GM18870 (cell line): ENCODE data around the gene CADPS.

ENCODE experiments used
- ATAC-seq: cut with Tn5 transposase; IDR thresholded peaks from one replicate; pipeline ENCODE4 v1.9.1; 2021; ENCODE audit warnings: moderate library complexity; ENCODE audit not compliant: unreplicated experiment

Gene CADPS

GRCh38 chr3:62757045-62757444 lies 118.2 kb downstream of the CADPS start:
- ATAC-seq = no peak

GRCh38 chr3:62755285-62755684 lies 119.9 kb downstream of the CADPS start:
- ATAC-seq = no peak

- no peak for ATAC-seq
Measured at GRCh38 chr3:62749657-62750056, 125.6 kb downstream of the CADPS start.

DNA sequence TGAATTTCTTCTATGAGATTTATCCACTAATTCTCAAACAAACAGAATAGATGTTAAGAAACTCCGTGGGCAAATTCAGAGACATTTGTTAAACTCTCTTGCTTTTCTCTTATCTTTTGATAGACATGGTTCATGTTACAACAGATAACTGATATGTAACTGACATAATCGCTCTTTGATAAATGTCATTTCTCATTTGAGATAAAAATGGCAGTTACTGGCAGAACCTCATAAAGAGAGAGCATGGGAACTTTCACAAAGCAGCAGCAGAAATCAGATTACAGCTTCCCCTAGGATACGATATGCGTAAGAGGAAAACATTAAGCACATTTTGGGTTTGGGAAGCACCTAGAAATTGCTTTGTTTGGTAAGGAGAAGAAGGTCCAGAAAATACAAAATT lies 126.1 kb downstream of the CADPS start:
- ATAC-seq = no peak

DNA sequence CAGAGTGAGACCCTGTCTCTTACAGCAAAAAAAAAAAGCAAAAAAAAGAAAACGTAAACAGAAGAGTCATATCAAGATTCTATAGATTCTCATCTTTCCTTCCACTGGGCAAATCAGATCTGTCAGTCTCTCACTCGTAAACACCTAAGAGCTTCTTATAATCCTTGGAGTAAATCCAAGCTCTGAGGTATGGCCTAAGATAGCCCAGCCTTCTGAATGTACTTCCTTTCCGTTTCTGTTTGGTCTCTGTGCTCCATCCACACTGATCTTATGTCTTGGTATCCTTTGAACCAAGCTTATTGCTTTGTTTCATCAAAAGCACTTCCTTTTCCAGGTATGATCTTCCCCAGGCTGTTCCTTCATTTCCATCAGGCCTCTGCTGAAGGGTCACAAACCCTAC lies 137.8 kb downstream of the CADPS start:
- no peak for ATAC-seq

- no peak for ATAC-seq
Measured at GRCh38 chr3:62735510-62735909, 139.7 kb downstream of the CADPS start.

DNA sequence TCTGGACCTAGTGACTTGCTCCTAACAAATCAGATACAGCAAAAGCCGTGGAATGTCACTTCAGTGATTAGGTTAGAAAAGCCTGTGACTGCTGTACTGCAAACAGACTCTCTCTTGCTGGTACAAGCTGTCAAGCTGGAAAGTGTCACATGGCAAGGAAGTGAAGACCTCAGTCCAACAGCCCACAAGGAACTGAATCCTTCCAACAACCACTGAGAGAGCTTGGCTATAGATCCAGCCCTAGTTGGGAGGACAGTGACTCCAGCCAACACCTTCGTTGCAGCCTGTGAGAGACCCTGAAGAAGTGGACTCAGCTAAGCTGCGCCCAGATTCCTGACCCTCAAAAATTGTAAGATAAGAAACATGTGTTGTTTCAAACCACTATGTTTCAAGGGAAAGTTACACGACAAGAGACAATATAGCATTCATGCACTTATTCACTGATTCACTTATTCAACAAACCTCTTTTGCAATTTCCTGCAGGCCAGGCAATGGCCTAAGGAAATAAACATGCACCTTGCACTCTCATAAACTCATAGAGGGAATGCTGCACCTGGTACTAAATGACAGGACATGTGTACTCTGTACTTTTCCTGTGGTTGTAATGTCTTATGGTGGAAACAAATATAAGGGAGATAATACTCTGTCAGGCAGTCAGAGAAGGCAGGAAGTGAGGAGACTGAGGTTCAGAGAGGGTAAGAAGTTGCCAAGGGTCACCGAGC lies 142.9 kb downstream of the CADPS start:
- no peak for ATAC-seq

GRCh38 chr3:62727981-62728380 lies 147.2 kb downstream of the CADPS start:
- ATAC-seq = no peak

DNA sequence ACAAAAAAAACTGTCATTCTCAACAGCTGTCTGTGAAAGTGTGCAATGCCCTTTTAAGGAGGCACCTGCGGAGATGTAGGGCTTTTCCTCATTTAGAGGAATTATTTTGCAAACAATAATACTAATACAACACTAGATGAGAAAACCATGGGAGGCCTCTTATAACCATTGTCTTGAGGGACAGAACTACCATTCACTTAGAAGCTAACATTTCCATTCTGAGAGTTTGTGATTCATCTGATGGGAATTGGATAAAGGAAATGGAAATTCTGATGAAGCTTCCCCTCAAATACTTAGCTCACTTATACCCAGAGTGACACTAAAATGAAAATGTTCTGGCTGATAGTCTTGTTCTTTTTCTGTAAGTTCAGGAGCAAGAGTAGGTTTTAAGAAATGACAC lies 147.7 kb downstream of the CADPS start:
- no peak for ATAC-seq

GRCh38 chr3:62724503-62724902 lies 150.7 kb downstream of the CADPS start:
- ATAC-seq = no peak

- ATAC-seq = no peak
Measured at GRCh38 chr3:62723914-62724217, 151.3 kb downstream of the CADPS start.

- ATAC-seq = no peak
Measured at GRCh38 chr3:62723166-62723913, 151.9 kb downstream of the CADPS start.

DNA sequence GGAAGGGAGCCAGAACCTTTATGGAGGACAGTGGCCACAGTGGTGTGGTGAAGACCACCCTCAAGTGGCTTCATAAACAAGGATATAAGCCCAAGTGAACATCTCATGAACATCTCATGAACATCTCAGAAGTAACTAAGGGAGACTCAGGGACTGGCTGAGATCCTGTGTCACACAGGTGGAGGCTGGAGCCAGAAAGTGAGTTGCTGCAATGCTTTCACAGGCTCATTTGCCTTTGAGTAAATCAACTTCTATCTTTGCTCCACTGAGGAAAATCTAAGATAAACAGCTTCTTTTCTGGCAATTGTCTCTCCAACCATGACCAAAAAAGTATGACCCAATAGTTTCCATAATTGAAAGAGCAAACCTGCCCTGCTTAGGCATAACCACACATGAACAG lies 152.9 kb downstream of the CADPS start:
- no peak for ATAC-seq

DNA sequence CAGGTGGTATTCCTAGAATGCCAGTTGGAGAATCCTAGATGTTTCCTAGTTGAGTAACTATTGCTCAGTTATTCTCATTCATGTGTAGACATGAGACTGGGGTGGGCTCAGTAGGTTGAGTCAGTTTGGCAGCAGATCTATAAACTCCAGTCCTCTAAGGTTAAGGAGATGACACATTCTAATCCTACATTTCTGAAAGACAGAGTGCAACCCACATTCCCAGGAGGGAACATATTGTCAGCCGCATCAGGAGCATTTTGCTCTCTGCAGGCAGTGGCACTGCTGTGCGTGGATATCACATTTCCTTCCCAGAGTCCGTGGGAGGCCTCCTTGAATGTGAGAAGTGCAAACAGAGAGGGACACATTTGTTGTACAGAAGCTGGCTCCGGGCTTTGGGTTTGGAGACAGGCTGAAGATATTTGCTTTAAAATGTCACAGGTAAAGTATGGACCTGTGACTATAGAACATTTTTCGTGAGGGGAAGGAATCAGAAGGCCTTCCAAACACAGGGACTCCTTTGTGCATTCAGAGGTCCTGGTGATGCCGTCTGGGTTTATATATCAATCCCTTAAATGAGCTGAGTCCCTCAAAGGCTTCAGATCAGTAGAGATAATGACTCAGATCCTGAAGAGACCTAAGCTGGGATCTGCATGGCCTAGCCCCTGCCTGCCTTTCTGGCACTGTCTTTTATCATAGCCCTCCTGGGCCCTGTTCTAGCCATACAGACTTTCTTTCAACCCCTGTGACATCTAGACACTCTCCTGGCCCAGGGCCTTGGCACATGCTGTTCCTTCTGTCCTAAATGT lies 156.5 kb downstream of the CADPS start:
- ATAC-seq = no peak

GRCh38 chr3:62718011-62718410 lies 157.2 kb downstream of the CADPS start:
- no peak for ATAC-seq

- no peak for ATAC-seq
Measured at GRCh38 chr3:62712746-62713145, 162.5 kb downstream of the CADPS start.

GRCh38 chr3:62710751-62711150 lies 164.5 kb downstream of the CADPS start:
- ATAC-seq = no peak

- ATAC-seq = no peak
Measured at GRCh38 chr3:62708638-62709373, 166.4 kb downstream of the CADPS start.

DNA sequence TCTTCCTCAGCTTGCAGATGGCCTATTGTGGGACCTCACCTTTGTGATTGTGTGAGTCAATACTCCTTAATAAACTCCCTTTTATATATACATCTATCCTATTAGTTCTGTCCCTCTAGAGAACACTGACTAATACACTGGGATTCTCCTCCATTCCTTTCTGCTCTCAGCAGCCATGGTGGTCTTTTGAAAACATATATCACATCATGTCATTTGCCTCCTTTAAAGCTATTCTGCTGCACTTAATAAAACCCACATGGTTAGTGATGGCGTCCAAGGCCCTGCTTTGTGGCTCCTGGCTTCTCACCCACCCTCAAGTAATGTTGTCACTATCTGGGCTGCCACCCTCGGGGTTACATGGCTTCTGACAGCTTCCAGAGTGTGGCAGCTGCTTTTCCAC lies 169.5 kb downstream of the CADPS start:
- ATAC-seq = no peak

DNA sequence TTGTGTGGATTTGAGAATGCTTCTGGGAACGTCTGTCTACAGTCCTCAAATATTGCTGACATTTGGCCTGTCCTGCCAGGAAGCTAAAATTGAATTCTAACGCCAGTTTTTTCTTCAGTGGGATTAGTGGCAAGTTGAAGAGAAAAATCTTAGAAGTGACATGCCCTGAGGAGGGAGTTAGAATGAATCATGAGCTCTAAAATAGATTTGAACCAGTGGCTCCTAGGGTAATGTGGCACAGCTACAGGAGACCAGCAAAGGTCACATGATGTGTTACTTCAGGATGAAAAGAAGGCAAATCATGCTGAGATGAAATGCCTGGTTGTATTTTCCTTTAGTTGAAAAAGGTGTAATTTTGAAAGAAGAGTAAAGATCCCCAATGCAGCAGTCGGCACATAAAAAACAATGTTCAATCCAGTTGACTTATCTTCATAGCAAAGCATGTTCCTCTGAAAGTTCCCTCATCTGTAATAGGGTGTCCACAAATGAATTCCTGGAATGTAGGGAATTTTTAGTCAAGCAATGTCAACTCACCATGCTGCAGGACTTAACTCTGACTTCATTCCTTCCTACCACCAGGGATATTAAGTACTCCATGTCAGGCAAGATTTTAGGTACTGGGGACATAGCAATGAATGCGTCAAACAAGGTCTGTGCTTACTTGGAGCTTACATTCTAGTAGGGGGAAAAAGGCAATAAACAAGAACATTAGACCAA lies 171.6 kb downstream of the CADPS start:
- ATAC-seq = no peak

GRCh38 chr3:62700357-62700756 lies 174.9 kb downstream of the CADPS start:
- no peak for ATAC-seq
